Panc1 (cell line): Measurements from ENCODE around the gene ABLIM2.

Experiments used
- TF ChIP-seq, protein P1 (sequence below), 2 experiments: IDR thresholded peaks; 2 replicates each; pipeline ENCODE4 v1.6.1; 2011 to 2012; ENCODE audit warnings: low read depth in 2 of 2, control low read depth in 1 of 2, low read length in 1 of 2, mild to moderate bottlenecking in 1 of 2, moderate library complexity in 1 of 2; ENCODE audit not compliant: insufficient read depth in 1 of 2
- TF ChIP-seq, protein P2 (sequence below): fragments of 450-650 bp; IDR thresholded peaks from 2 replicates; pipeline ENCODE4 v1.5.1; 2017; ENCODE audit warnings: mild to moderate bottlenecking

DNA sequence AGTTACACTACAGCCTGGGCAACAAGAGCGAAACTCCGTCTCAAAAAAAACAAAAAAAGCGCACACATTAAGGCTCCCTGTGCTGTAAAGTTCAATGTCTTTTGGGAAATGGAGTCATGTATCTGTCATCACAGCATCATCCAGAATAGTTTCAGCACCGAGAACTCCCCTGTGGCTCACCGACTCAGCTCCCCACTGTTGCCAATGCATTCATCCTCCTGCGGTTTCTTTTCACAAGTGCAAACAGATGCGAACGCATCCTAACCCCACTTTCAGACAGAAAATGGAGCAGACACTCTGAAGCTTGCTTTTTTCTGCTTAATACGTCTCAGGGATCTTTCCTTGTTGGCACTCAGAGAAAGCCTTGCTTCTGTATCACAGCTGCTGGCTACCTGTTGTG lies 26.7 kb upstream of the ABLIM2 start:
- TF ChIP-seq, protein P1, sequence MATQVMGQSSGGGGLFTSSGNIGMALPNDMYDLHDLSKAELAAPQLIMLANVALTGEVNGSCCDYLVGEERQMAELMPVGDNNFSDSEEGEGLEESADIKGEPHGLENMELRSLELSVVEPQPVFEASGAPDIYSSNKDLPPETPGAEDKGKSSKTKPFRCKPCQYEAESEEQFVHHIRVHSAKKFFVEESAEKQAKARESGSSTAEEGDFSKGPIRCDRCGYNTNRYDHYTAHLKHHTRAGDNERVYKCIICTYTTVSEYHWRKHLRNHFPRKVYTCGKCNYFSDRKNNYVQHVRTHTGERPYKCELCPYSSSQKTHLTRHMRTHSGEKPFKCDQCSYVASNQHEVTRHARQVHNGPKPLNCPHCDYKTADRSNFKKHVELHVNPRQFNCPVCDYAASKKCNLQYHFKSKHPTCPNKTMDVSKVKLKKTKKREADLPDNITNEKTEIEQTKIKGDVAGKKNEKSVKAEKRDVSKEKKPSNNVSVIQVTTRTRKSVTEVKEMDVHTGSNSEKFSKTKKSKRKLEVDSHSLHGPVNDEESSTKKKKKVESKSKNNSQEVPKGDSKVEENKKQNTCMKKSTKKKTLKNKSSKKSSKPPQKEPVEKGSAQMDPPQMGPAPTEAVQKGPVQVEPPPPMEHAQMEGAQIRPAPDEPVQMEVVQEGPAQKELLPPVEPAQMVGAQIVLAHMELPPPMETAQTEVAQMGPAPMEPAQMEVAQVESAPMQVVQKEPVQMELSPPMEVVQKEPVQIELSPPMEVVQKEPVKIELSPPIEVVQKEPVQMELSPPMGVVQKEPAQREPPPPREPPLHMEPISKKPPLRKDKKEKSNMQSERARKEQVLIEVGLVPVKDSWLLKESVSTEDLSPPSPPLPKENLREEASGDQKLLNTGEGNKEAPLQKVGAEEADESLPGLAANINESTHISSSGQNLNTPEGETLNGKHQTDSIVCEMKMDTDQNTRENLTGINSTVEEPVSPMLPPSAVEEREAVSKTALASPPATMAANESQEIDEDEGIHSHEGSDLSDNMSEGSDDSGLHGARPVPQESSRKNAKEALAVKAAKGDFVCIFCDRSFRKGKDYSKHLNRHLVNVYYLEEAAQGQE (IDR thresholded peaks at IDR 0.05; ENCODE audit: insufficient read depth in 1 of 2, low read depth in 2 of 2, low read length in 1 of 2): no peak
- TF ChIP-seq, protein P2, sequence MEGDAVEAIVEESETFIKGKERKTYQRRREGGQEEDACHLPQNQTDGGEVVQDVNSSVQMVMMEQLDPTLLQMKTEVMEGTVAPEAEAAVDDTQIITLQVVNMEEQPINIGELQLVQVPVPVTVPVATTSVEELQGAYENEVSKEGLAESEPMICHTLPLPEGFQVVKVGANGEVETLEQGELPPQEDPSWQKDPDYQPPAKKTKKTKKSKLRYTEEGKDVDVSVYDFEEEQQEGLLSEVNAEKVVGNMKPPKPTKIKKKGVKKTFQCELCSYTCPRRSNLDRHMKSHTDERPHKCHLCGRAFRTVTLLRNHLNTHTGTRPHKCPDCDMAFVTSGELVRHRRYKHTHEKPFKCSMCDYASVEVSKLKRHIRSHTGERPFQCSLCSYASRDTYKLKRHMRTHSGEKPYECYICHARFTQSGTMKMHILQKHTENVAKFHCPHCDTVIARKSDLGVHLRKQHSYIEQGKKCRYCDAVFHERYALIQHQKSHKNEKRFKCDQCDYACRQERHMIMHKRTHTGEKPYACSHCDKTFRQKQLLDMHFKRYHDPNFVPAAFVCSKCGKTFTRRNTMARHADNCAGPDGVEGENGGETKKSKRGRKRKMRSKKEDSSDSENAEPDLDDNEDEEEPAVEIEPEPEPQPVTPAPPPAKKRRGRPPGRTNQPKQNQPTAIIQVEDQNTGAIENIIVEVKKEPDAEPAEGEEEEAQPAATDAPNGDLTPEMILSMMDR: no peak
